Activated naive CD4-positive, alpha-beta T cell treated with anti-CD3 and anti-CD28 coated beads for 36 hours (primary cell): ENCODE measurements around the gene LIF. TPM values are rescaled to one million over a fixed set of nuclear protein-coding genes. Genes with fewer than 3 reads are reported as not detected.

Experiments used
- CTCF ChIA-PET: fragments of 350-600 bp; sonication (Branson Sonifier 250); formaldehyde crosslinking; loops from one replicate; lab custom pipeline; 2021; ENCODE audit warnings: antibody characterized with exemption; lab: Charles Lee
- DNase-seq: peaks from one replicate; pipeline ENCODE4 v3.0.0-alpha.2; 2020
- H3K27ac Mint-ChIP-seq: one replicate; pipeline ENCODE4 v1.8.0; 2021; ENCODE audit warnings: mild to moderate bottlenecking, mixed read lengths
- H3K27me3 Mint-ChIP-seq: one replicate; pipeline ENCODE4 v1.8.0; 2021; ENCODE audit warnings: low read depth, mixed read lengths
- H3K36me3 Mint-ChIP-seq: one replicate; pipeline ENCODE4 v1.8.0; 2021; ENCODE audit warnings: low read depth, mixed read lengths
- H3K4me1 Mint-ChIP-seq: one replicate; pipeline ENCODE4 v1.8.0; 2021; ENCODE audit warnings: low read depth, mixed read lengths
- H3K4me3 Mint-ChIP-seq: one replicate; pipeline ENCODE4 v1.8.0; 2021; ENCODE audit warnings: mild to moderate bottlenecking, moderate library complexity, mixed read lengths
- H3K9me3 Mint-ChIP-seq: one replicate; pipeline ENCODE4 v1.8.0; 2021; ENCODE audit warnings: mixed read lengths
- intact Hi-C: fragments of 100-400 bp; cut with micrococcal nuclease; formaldehyde crosslinking; loops from one replicate; pipeline ENCODE4 v1.15.1; 2023
- total RNA-seq, 2 experiments: library from RNA; stranded (reverse); gene quantifications; one replicate each; pipeline ENCODE4 v1.2.3, GENCODE V29; 2021

LIF gene
- total RNA-seq, 2 experiments from 2014 or later, result 111 to 115 TPM

DNA sequence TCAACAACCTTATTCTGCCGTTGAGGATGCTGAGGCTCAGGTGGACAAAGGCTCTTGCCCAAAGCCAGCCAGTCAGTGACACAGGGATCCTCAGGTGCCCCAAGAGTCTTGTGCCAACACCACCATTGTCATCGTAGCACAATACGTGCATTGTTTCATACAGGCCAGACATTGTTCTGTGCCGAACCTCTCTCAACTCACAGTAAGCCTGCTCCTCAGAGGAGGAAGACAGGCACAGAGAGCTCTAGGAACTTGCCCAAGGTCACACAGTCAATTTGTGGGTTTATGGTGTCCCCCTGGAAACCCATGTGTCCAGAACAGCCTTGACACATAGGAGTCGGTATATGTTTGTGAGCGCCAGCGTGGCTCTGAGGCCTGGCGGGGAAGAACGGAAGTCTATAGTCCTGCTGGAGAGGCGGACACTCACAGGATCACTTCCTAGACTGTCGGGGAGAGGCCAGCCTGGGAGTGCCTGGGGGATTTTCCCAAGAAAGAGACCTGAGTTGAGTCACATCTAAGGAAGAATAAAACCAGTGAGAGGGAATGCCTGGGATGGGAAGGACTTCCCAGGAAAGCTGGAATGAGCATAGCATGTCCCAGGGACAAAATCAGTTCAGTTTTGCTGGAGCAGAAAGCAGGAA, 20.2 kb downstream of the LIF start:
- Mint-ChIP-seq H3K27me3 (no peaks in the 10 kb centered on the region), H3K36me3 (no peaks in the 10 kb centered on the region), H3K27ac (no peak overlapping the region), H3K4me3 (no peak overlapping the region), H3K4me1 (peaks cover 40% of the 10 kb centered on the region), H3K9me3 (no peaks in the 10 kb centered on the region)
- CTCF ChIA-PET, result no interaction called here
- DNase-seq, result no peak
- intact Hi-C loops, result no loop called here

DNA sequence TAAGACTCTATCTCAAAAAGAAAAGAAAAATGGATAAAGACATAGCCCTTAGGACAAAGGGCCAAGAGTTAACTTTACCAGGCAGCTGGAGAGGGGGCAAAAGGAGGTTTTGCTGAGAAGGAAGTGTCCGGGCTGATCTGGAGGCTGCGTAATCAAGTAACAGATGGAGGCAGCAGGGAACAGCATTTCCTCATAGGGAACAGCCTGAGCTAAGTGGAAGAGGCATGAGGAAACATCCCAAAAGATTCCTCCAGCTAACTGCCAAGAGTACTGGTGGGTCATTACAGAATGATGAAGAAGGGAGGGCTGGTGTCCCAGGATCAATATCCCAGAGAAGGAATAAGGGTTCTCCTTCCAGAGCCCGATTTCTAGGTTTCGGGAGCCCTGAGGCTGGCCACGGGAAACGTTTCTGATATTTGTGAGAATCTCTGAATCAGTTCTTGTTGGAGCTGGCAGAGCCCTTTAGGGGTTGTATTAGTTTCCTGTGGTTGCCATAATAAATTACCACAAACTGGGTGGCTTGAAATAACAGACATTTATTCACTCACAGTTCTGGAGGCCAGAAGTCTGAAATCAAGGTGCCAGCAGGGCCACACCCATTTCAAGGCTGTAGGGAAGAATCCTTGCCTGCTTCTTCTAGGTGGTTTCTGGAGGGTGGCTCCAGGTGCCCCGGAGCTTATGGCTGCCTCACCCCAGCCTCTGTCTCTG, 21.2 kb downstream of the LIF start:
- no peaks in the 10 kb centered on the region for H3K27me3 Mint-ChIP-seq
- no peak for DNase-seq
- CTCF ChIA-PET, result interaction anchor here (1.2 kb wide), 1 partner anchor 14 kb away, joined by 3 read pairs; no protein-coding TSS in a partner anchor
- no peak overlapping the region for H3K27ac Mint-ChIP-seq
- peaks cover 49% of the 10 kb centered on the region for H3K4me1 Mint-ChIP-seq
- no peaks in the 10 kb centered on the region for H3K9me3 Mint-ChIP-seq
- H3K36me3 Mint-ChIP-seq, result no peaks in the 10 kb centered on the region
- H3K4me3 Mint-ChIP-seq, result no peak overlapping the region
- intact Hi-C loops, result no loop called here

DNA sequence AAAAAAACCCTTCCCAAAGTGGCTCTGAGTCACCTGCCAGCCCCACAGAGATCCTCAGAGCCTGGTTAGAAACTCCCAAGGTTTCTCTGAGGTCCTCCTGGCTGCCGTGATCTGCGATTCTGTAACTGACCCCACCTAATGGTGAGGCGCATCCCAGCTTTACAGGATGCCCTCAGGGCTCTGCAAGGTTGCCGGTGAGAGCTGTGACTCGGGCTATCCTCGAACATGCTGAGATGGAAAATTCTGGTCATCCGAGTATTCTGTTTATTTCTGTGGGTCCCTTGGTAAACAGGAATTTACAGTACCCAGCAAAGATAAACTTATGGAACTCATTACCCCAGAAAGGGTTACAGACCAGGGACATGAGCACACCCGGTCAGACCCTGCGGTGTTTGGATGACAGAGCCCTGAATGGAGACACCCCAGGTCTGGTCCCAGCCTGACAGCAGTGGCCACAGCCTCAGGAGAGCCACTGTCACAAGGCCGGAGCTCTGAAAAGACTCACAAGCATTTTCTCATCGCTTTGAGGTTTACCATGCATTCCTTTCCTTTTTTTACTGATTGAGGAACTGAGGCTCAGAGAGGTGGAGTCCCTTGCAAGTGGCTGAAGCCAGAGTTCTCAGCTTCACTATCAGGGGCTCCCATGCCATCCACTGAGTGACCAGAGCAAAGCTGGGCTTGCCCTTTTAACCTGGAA, 22.2 kb downstream of the LIF start:
- no peaks in the 10 kb centered on the region for H3K36me3 Mint-ChIP-seq
- intact Hi-C loops, result no loop called here
- CTCF ChIA-PET, result interaction anchor here (1.2 kb wide), 1 partner anchor 15 kb away, joined by 3 read pairs; no protein-coding TSS in a partner anchor

DNA sequence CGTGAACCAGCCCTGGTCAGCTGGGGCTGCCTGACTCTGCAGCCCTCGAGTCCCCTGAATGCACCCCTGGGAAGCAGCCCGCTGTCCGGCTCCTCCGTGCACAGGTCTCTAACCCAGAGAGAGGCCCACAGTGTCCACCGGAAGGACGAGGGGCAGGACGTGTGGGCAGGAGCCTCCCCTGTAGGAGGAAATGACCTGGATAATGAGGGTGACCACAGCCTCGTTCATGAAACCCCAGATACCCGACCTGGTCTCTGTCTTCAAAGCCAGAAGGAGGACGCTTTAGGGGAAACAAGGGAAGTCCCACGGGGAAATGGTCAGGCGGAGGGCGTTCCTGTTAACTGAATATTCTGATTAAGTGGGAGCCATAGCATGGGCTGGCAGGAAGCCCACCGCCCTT, 23.3 kb downstream of the LIF start:
- Mint-ChIP-seq H3K27me3 (no peaks in the 10 kb centered on the region), H3K4me3 (no peak overlapping the region), H3K27ac (no peak overlapping the region), H3K36me3 (no peaks in the 10 kb centered on the region), H3K4me1 (peaks cover 54% of the 10 kb centered on the region), H3K9me3 (no peaks in the 10 kb centered on the region)
- CTCF ChIA-PET, result no interaction called here
- no peak for DNase-seq
- intact Hi-C loops, result no loop called here

More for the DNA sequence above, 22.2 kb downstream of the LIF start:
- Mint-ChIP-seq H3K27ac (no peak overlapping the region), H3K9me3 (no peaks in the 10 kb centered on the region), H3K4me3 (no peak overlapping the region), H3K27me3 (no peaks in the 10 kb centered on the region), H3K4me1 (peaks cover 58% of the 10 kb centered on the region)
- no peak for DNase-seq

DNA sequence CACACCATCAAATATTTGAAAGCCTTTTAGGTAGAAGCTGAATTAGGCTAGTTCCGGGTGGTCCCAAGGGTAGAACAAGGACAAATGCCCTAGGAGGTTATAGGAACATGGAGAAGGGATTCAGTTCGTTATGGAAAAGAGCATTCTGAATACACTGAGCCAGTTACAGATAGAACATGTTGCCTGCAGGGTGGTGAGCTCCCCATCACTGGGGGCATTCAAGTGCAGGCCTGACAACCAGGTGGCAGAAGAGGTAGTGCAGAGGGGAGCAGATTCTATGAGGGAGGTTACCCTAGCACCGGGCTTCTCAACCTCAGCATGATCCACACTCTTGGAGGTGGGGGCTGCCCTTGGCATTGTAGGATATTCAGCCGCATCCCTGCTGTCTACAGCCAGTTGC, 24.2 kb downstream of the LIF start:
- H3K4me1 Mint-ChIP-seq, result peaks cover 48% of the 10 kb centered on the region
- intact Hi-C loops, result no loop called here
- H3K4me3 Mint-ChIP-seq, result no peak overlapping the region
- H3K27ac Mint-ChIP-seq, result no peak overlapping the region
- CTCF ChIA-PET, result no interaction called here
- no peaks in the 10 kb centered on the region for H3K36me3 Mint-ChIP-seq
- H3K27me3 Mint-ChIP-seq, result no peaks in the 10 kb centered on the region
- no peak for DNase-seq
- H3K9me3 Mint-ChIP-seq, result no peaks in the 10 kb centered on the region

DNA sequence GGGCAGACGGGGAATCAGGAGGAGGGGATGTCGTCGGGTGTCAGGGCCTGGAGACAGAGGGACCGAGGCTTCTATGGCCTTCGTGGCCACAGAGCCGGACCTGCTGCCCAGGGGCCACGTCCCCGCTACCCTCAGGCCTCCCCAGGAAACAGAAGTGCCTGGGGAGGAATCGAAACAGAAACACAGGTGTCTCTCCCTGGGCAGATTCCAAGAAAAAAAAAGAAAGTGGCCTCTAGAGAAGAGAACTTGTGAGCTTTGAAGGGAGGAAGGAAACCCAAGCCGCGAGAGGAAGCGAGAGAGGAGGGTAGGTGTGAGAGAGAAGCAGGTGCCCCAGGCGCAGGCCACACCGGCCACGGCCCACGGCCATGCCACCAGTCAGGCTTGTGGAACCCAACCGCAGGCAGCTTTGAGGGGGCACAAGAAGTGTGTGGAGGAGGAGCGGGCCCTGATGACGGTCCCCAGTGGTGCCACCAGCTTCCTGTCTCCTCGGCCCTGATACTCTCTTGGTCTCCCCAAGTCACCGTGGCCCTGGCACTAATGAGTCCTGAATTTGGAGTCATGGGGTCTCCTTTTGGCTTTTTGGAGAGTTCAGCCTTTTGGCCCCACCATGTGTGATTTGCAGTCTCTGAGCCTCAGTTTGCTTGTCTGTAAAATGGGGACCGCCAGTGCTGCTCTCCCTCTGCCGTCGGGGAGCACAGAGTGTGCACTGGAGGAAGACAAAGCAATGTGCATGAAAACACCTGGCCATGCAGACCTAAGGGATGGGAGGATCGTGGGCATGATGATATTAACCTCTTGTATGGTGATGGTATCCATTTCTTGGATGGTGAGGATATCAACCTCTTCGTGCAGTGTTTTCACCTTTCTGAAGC, 25.2 kb downstream of the LIF start:
- peak overlapping the region; percentile 9 for H3K4me3 Mint-ChIP-seq
- H3K4me1 Mint-ChIP-seq, result peaks cover 48% of the 10 kb centered on the region
- intact Hi-C loops, result loop anchor here (1.0 kb wide), 1 partner anchor 24 kb away; no protein-coding TSS in a partner anchor
- CTCF ChIA-PET, result interaction anchor here (0.8 to 1.5 kb wide), 4 partner anchors 12 to 43 kb away, joined by 3 read pairs; partner anchors contain the start of gene LIF
- H3K9me3 Mint-ChIP-seq, result no peaks in the 10 kb centered on the region
- H3K36me3 Mint-ChIP-seq, result no peaks in the 10 kb centered on the region
- H3K27me3 Mint-ChIP-seq, result no peaks in the 10 kb centered on the region
- H3K27ac Mint-ChIP-seq, result peak overlapping the region; percentile 57
- peak; percentile 70 for DNase-seq

DNA sequence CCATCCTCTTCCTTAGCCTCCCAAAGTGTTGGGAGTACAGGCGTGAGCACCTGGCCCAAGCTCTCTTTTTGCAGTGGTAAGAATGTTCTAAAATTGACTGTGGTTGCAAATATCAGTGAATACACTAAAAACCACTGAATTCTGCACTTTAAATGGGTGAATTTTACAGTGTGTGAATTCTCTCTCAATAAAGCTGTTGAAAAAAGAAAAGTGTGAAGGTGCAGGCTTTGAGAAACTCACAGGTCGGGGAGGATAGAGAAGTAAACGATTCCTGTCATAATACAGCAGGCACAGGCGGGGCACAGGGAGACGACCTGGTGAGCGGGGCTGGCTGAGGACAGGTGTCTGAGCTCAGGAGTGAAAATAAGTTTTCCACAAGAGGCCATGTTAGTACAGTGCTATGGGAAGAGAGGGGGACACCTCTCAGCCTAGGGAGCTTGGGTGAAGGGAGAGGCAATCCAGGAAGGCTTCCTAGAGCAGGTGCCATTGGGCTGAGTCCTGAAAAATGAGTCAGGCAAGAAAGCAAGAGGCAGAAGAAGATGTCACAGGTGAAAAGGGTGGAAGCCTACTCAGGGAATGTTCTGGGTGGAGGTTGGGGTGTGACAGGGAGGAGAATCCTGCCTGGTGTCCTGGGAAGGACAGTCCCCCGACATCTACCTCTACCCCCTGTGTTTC, 26.1 kb downstream of the LIF start:
- no peak for DNase-seq
- intact Hi-C loops, result loop anchor here (1.0 kb wide), 1 partner anchor 25 kb away; no protein-coding TSS in a partner anchor
- H3K4me3 Mint-ChIP-seq, result no peak overlapping the region
- CTCF ChIA-PET, result interaction anchor here (0.6 to 1.5 kb wide), 4 partner anchors 11 to 42 kb away, joined by 3 to 4 read pairs (median 3); no protein-coding TSS in a partner anchor
- H3K9me3 Mint-ChIP-seq, result no peaks in the 10 kb centered on the region
- H3K4me1 Mint-ChIP-seq, result peaks cover 48% of the 10 kb centered on the region
- H3K27ac Mint-ChIP-seq, result peak overlapping the region; percentile 57
- no peaks in the 10 kb centered on the region for H3K36me3 Mint-ChIP-seq
- H3K27me3 Mint-ChIP-seq, result no peaks in the 10 kb centered on the region

DNA sequence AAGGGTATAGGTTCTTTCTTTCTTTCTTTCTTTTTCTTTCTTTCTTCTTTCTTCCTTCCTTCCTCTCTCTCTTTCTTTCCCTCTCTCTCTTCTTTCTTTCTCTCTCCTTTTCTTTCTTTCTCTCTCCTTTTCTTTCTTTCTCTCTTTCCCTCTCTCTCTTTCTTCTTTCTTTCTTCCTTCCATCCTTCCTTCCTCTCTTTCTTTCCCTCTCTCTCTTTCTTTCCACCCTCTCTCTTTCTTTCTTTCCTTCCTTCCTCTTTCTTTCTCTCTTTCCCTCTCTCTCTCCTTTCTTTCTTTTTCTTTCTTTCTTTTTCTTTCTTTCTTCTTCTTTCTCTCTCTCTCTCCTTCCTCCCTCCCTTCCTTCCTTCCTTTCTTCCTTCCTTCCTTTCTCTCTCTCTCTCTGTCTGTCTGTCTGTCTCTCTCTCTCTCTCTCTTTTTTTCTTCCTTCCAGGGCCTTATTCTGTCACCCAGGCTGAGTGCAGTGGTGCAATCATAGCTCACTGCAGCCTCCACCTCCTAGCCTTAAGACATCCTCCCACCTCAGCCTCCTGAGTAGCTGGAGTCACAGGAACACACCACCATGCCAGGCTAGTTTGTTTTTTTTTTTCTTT, 26.8 kb downstream of the LIF start:
- Mint-ChIP-seq H3K4me1 (peaks cover 49% of the 10 kb centered on the region), H3K4me3 (no peak overlapping the region), H3K9me3 (no peaks in the 10 kb centered on the region), H3K36me3 (no peaks in the 10 kb centered on the region), H3K27me3 (no peaks in the 10 kb centered on the region), H3K27ac (no peak overlapping the region)
- intact Hi-C loops, result no loop called here
- no peak for DNase-seq
- CTCF ChIA-PET, result interaction anchor here (1.2 kb wide), 1 partner anchor 26 kb away, joined by 3 read pairs; no protein-coding TSS in a partner anchor

DNA sequence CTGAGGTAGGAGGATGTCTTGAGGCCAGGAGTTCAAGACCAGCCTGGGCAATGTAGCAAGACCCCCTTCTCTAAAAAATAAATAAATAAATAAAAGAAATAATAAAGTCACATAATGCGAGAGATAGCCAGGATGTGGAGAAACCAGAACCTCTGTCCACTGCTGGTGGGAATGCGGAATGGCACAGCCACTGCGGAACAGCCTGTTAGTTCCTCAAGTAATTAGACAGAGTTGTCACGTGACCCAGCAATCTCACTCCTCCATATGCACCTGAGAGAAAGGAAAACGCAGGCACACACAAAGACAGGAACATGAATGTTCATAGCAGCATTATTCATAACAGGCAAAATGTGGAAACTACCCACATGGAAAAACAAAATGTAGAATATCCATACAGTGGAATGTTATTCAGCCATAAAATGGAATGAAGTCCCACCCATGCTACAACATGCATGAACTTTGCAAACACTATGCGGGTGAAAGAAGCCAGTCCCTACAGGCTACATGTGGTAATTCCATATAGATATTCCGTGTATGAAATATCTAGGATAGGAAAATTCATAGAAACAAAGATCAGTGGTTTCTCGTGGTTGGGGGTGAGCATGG, 27.4 kb downstream of the LIF start:
- Mint-ChIP-seq H3K9me3 (no peaks in the 10 kb centered on the region), H3K36me3 (no peaks in the 10 kb centered on the region), H3K4me1 (peaks cover 49% of the 10 kb centered on the region), H3K4me3 (no peak overlapping the region), H3K27me3 (no peaks in the 10 kb centered on the region), H3K27ac (no peak overlapping the region)
- intact Hi-C loops, result no loop called here
- no peak for DNase-seq
- CTCF ChIA-PET, result no interaction called here

DNA sequence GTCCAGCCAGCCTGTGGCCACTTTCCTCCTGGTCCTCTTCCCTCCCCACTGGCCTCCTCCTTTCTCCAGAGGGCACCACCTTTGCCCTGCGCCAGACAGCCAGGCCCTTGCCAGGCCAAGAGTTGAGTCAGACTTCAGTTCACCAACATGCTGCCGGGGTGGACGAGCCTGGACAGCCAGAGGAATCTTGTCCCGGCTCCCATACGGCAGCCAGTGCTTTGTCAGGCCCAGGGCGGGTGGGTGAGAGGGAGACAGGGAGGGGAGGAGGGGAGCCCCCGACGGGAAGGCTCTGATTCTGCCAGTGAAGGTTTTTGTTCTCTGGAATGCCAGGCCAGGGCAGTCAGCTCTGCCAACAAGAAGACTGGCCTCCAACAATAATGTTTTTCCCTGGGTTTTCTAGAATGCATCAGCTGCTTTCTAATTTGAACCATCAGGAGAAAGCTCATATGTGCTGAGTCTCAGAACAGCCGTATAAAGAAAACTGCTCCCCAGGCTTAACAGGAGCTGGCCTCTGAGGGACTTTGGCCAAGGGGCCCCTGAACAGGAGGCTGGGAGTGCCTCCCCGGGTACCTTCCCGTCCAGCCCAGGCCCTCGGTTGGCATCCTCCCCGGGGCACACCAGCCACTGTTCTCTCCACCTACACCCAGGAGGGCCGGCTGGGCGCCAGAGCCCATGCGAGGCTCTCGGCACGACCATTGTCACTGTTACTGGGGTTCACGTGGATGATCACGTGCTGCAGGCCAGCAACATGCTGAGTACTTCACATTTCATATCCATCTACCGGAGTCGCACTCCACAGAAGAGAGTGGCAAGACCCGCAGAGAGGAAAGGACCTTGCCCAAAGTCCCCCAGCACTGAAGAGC, 28.6 kb downstream of the LIF start:
- DNase-seq, result no peak
- no peaks in the 10 kb centered on the region for H3K9me3 Mint-ChIP-seq
- H3K36me3 Mint-ChIP-seq, result no peaks in the 10 kb centered on the region
- H3K27ac Mint-ChIP-seq, result no peak overlapping the region
- intact Hi-C loops, result no loop called here
- CTCF ChIA-PET, result interaction anchor here (1.0 kb wide), 1 partner anchor 40 kb away, joined by 3 read pairs; no protein-coding TSS in a partner anchor
- H3K4me1 Mint-ChIP-seq, result peaks cover 45% of the 10 kb centered on the region
- H3K4me3 Mint-ChIP-seq, result no peak overlapping the region
- no peaks in the 10 kb centered on the region for H3K27me3 Mint-ChIP-seq
